ENCODE data around the gene ZNF716. TPM values are rescaled to one million over a fixed set of nuclear protein-coding genes. Genes with fewer than 3 reads are reported as not detected.

ZNF716 gene
- total RNA-seq, 1 experiment from 2014 or later: not detected

- Histone ChIP-seq H3K27ac (ENCODE audit: insufficient read length, low read depth, low read length) (no peak overlapping the region), H2BK15ac (ENCODE audit: low read depth, low read length) (no peak overlapping the region), H3K4me1 (ENCODE audit: insufficient read depth, low read length) (no peaks in the 10 kb centered on the region), H3T11ph (ENCODE audit: low read length) (no peak overlapping the region), H3K23me2 (ENCODE audit: insufficient read length, low read depth, low read length, poor library complexity, severe bottlenecking) (no peaks in the 10 kb centered on the region), H2BK5ac (ENCODE audit: insufficient read length, low read length) (no peak overlapping the region), H4K8ac (replicated peaks; ENCODE audit: insufficient read length, low read depth, low read length) (no peak overlapping the region), H4K20me1 (ENCODE audit: control insufficient read depth, insufficient read depth, insufficient read length) (no peaks in the 10 kb centered on the region), H2BK20ac (ENCODE audit: low read depth, low read length, poor library complexity, severe bottlenecking) (no peak overlapping the region), H2BK120ac (ENCODE audit: low read depth, low read length, poor library complexity, severe bottlenecking) (no peak overlapping the region), H3K56ac (ENCODE audit: insufficient read length, low read depth, low read length) (no peak overlapping the region), H2AK5ac (ENCODE audit: insufficient read length, low read length) (no peak overlapping the region), H3K9me3 (ENCODE audit: control insufficient read depth, low read depth, low read length) (peaks cover 85% of the 10 kb centered on the region), H3K4me2 (ENCODE audit: insufficient read depth, insufficient read length, low read length) (no peak overlapping the region), H2BK12ac (ENCODE audit: insufficient read length, low read depth, low read length) (no peak overlapping the region), H3K18ac (ENCODE audit: insufficient read length, low read depth, low read length) (no peak overlapping the region), H4K91ac (ENCODE audit: insufficient read length, low read depth, low read length) (no peak overlapping the region), H3K4ac (ENCODE audit: low read depth, low read length) (no peak overlapping the region), H3K27me3 (ENCODE audit: insufficient read depth, low read length) (no peaks in the 10 kb centered on the region), H3K9ac (ENCODE audit: extremely low read depth, insufficient read length, low read length) (no peak overlapping the region), H3K79me1 (ENCODE audit: insufficient read depth, low read depth, low read length, poor library complexity, severe bottlenecking) (no peaks in the 10 kb centered on the region), H3K23ac (ENCODE audit: insufficient read length, low read depth, low read length) (no peak overlapping the region), H2AFZ (ENCODE audit: low read length) (no peak overlapping the region), H3K79me2 (ENCODE audit: insufficient read depth, low read length) (no peaks in the 10 kb centered on the region), H3K14ac (ENCODE audit: insufficient read depth, low read length) (no peak overlapping the region), H4K5ac (ENCODE audit: insufficient read length, low read depth, low read length) (no peak overlapping the region)
- no peak for DNase-seq
- Mint-ChIP-seq H3K4me1 (no peaks in the 10 kb centered on the region), H3K9me3 (peaks cover 95 to 96% of the 10 kb centered on the region in 2 experiments), H3K36me3 (ENCODE audit: insufficient read depth in 1 of 3, low read depth in 3 of 3) (peaks cover 10 to 21% (median 21%) of the 10 kb centered on the region in 3 experiments; a peak in 6 of 7 replicates), H3K27me3 (ENCODE audit: low read depth) (peaks cover 5% of the 10 kb centered on the region), H3K27ac (no peak overlapping the region), H3K4me3 (no peak overlapping the region)
- WGBS (ENCODE audit: extremely low coverage, insufficient read length, low lambda C conversion rate): no CpG with 5 or more reads among the region's 6 CpGs
- no peak for TF ChIP-seq CTCF (conservative IDR thresholded peaks at IDR 0.05)
Measured at GRCh38 chr7:57412168-57412567, 37.8 kb upstream of the ZNF716 start.
